Central memory CD8-positive, alpha-beta T cell (primary cell): Measurements from ENCODE around the gene ATIC.
"Not testable (repeated sequence)": the region's sequence is repeated elsewhere in the genome, so short reads cannot be mapped to it uniquely, and the experiment has no call there.

Experiments used
- ATAC-seq: fragments of 150-1000 bp; cut with Tn5 transposase; replicated peaks from 2 replicates; pipeline ENCODE4 v1.10.0; 2022; ENCODE audit warnings: mild to moderate bottlenecking, moderate FRiP score, moderate number of reproducible peaks; ENCODE audit not compliant: poor library complexity, severe bottlenecking; ENCODE audit errors: extremely low read depth
- DNase-seq, 2 donors: peaks; one replicate each; pipeline ENCODE4 v3.0.0; 2021; ENCODE audit warnings: low spot score in 2 of 2
- H3K27ac Mint-ChIP-seq: one replicate; pipeline ENCODE4 v1.8.0; 2022; ENCODE audit warnings: low read depth, mild to moderate bottlenecking, moderate library complexity, mixed read lengths
- H3K27me3 Mint-ChIP-seq: one replicate; pipeline ENCODE4 v1.8.0; 2022; ENCODE audit warnings: mixed read lengths
- H3K36me3 Mint-ChIP-seq: one replicate; pipeline ENCODE4 v1.8.0; 2022; ENCODE audit warnings: mild to moderate bottlenecking, moderate library complexity, mixed read lengths; ENCODE audit not compliant: insufficient read depth
- H3K4me1 Mint-ChIP-seq: one replicate; pipeline ENCODE4 v1.8.0; 2022; ENCODE audit warnings: mixed read lengths
- H3K4me3 Mint-ChIP-seq: one replicate; pipeline ENCODE4 v1.8.0; 2022; ENCODE audit warnings: mild to moderate bottlenecking, moderate library complexity, mixed read lengths
- H3K9me3 Mint-ChIP-seq: one replicate; pipeline ENCODE4 v1.8.0; 2022; ENCODE audit warnings: mixed read lengths

ATIC gene

DNA sequence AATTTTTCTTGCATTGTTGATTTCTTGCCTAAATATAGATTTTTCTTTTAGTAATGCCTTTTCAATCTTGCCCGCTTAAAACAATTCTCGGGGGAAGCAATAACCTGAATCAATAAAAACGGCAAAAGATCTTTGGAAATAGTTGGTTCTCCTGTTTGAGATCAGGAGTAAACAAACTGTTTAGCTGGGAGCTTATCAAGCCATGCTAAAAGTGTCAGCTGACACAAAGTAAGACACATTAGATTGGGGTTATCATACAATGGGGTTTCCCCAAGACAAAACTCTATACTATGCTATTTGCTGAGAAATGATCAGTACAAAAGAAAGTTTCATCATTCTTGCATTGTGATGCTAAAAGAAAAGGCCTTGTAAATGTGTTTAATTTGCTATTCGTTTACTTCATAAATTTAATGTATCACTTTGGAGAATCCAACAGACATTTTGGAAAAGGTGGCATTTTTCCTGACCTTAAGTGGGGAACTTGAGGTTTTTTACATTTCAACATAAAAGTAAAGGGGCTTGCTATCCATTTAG is 46.5 kb downstream of the ATIC start:
- H3K27me3 Mint-ChIP-seq, result no peaks in the 10 kb centered on the region
- H3K4me3 Mint-ChIP-seq, result no peak overlapping the region
- no peaks in the 10 kb centered on the region for H3K9me3 Mint-ChIP-seq
- peaks cover 2% of the 10 kb centered on the region for H3K36me3 Mint-ChIP-seq
- H3K4me1 Mint-ChIP-seq, result no peaks in the 10 kb centered on the region
- no peak overlapping the region for H3K27ac Mint-ChIP-seq
- ATAC-seq (no peak), DNase-seq (no peak)

DNA sequence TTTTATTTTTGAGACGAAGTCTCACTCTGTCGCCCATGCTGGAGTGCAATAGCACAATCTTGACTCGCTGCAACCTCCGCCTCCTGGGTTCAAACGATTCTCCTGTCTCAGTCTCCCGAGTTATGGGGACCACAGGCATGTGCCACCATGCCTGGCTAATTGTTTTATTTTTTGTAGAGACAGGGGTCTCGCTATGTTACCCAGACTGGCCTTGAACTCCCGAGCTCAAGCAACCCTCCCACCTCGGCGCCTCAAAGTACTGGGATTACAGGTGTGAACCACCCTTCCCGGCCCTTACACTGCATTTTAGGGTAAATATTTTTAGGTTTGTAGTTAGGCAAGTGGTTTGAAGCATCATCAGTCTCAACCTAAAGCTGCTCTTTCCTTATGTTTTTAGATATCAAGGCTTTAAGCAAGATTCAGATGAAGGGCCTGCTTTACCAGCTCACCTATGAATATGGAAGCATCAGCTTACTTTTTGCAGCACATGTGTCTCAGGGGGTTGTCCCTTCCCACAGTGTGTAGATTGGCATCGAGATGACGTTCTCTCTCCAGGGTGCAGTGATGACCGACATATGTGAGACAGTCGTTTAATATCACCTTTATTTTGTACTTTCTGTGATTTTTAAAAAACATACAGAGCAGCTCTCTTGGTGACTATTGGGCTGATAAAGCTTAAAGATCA is 47.2 kb downstream of the ATIC start:
- DNase-seq (no peak), ATAC-seq (no peak)
- Mint-ChIP-seq H3K27me3 (no peaks in the 10 kb centered on the region), H3K27ac (no peak overlapping the region), H3K36me3 (peaks cover 2% of the 10 kb centered on the region), H3K4me3 (no peak overlapping the region), H3K4me1 (no peaks in the 10 kb centered on the region), H3K9me3 (no peaks in the 10 kb centered on the region)

DNA sequence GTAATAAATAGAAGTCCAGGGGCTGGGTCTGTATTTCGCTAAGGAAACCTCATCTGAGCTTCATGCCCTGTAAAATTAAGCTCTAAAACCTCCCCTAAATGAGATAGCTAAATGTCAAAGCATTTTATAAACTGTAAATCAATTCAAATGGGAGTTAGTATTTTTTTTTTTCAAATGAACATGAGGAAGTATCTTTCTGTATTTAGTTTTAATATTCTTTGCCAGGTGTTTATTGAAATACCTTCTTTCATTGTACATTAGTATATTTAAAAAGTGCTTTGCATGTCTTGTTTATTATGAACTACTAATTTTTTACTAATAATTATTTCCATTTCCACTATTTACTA is 47.7 kb downstream of the ATIC start:
- H3K4me3 Mint-ChIP-seq, result no peak overlapping the region
- H3K36me3 Mint-ChIP-seq, result peaks cover under 1% of the 10 kb centered on the region
- no peaks in the 10 kb centered on the region for H3K9me3 Mint-ChIP-seq
- no peaks in the 10 kb centered on the region for H3K4me1 Mint-ChIP-seq
- H3K27me3 Mint-ChIP-seq, result no peaks in the 10 kb centered on the region
- DNase-seq (no peak), ATAC-seq (no peak)
- H3K27ac Mint-ChIP-seq, result no peak overlapping the region

DNA sequence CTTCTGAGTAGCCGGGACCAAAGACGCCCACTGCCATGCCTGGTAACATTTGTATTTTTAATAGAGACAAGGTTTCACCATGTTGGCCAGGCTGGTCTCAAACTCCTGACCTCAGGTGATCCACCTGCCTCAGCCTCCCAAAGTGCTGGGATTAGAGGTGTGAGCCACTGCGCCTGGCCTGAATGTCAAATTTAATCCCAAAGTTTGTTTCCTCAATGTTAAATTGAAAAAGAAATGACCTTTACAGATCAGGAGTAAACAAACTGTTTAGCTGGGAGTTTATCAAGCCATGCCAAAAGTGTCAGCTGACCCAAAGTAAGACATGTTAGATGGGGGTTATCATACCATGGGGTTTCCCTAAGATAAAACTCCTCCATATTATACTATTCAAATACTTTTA is 48.2 kb downstream of the ATIC start:
- not testable (repeated sequence) for H3K27me3 Mint-ChIP-seq, H3K4me1 Mint-ChIP-seq, ATAC-seq, H3K36me3 Mint-ChIP-seq, H3K27ac Mint-ChIP-seq, DNase-seq, H3K4me3 Mint-ChIP-seq, H3K9me3 Mint-ChIP-seq

DNA sequence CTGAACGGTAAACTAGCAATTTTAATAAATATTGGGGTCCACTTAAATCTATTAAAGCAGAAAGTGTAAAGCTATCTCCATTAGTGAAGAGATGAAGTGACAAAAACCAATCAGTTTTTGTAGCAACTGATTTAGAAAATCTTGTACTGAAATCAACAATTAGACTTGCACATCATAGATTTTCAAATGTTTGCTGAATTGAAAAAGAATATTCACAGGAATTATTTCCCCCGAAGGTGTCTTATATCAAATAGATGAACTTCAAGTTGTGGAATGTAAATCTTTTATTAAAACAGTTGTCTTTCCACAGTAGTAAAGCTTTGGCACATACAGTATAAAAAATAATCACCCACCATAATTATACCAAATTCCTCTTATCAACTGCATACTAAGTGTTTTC is 48.7 kb downstream of the ATIC start:
- Mint-ChIP-seq H3K4me3 (no peak overlapping the region), H3K27me3 (no peaks in the 10 kb centered on the region), H3K27ac (no peak overlapping the region), H3K4me1 (no peaks in the 10 kb centered on the region), H3K9me3 (no peaks in the 10 kb centered on the region), H3K36me3 (no peaks in the 10 kb centered on the region)
- ATAC-seq, result no peak
- DNase-seq, result no peak

DNA sequence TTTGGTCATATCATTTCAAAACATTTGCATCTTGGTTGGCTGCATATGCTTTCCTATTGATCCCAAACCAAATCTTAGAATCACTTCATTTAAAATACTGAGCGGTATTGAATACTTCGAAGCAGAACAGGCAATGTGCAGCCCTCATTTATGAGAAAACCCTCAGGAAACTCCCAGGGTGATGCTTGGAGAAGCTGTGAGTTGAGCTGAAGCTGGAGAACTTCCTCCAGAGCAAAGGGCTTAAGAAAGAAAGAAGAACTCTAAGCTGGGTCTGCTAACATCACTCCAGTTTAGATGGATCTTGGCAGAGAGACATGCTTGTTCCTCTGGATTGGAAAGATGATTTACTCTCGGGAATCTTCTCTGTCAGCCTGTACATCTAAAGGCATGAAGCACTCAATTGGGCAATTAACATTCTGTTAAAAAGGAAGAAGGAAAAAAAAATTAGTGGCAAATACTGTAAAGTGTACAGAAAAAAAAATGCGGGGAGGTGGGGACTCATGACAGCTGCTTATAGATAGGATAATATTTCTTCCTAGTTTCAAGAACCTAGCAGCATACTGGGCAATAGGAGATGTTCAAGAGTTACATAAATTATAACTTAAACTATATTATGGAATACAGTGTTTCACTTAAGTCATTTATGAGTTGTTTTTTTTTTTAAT is 49.5 kb downstream of the ATIC start:
- Mint-ChIP-seq H3K27ac (no peak overlapping the region), H3K36me3 (no peaks in the 10 kb centered on the region), H3K4me3 (no peak overlapping the region), H3K4me1 (no peaks in the 10 kb centered on the region), H3K9me3 (no peaks in the 10 kb centered on the region), H3K27me3 (no peaks in the 10 kb centered on the region)
- DNase-seq, result no peak
- no peak for ATAC-seq

DNA sequence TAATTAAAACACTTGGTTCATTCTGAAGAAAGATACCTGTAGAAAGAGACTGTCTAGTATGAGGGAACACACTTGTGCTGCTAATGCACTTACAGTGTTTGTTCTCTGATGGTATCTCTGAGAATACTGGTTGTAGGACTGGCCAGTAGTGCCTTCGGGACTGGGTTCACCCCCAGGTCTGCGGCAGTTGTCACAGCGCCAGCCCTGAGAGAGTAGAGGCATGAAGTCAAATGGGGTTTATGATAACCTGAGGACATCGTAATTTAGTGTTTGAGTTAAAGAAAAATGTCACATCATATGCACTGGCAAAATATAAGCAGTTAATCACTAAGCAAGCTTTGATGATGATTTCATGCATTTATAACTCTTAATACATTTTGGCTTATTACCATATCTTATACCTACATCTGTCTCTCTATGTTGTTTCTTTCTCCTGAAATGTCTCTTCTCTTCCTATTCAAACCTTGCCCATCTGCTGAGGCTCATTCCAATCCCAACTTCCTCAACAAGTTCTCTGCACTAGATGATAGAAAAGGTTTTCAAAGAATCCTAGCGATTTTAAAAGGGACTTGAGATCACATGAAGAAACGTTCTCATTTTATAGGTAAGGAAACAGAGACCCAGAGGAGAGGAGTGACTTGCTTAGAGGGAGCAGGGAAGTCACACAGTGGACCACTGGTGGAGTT is 50.2 kb downstream of the ATIC start:
- Mint-ChIP-seq H3K4me3 (no peak overlapping the region), H3K9me3 (no peaks in the 10 kb centered on the region)

DNA sequence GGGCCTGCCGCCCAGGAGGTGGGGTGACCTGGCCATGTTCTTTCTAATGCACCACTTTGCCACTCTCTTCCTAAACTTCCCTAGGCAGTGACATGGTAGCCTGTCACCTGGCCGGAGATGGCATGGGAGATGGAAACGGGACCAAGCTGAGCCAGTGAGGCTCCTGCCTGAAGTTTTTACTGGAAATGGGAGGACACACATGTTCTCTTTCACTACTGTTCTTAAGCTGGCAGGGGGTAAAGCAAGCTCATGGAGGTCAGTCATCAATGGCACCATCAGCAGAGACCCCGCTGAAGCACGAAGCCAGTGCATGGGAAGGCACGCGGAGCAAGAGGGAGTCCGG is 50.7 kb downstream of the ATIC start:
- H3K4me3 Mint-ChIP-seq, result no peak overlapping the region
- H3K27me3 Mint-ChIP-seq, result no peaks in the 10 kb centered on the region
- no peak for ATAC-seq
- H3K9me3 Mint-ChIP-seq, result no peaks in the 10 kb centered on the region
- H3K4me1 Mint-ChIP-seq, result no peaks in the 10 kb centered on the region
- H3K36me3 Mint-ChIP-seq, result no peaks in the 10 kb centered on the region
- DNase-seq, result no peak
- no peak overlapping the region for H3K27ac Mint-ChIP-seq

More for the DNA sequence above, 50.2 kb downstream of the ATIC start:
- DNase-seq (no peak), ATAC-seq (no peak)
- Mint-ChIP-seq H3K36me3 (no peaks in the 10 kb centered on the region), H3K27me3 (no peaks in the 10 kb centered on the region), H3K27ac (no peak overlapping the region), H3K4me1 (no peaks in the 10 kb centered on the region)

DNA sequence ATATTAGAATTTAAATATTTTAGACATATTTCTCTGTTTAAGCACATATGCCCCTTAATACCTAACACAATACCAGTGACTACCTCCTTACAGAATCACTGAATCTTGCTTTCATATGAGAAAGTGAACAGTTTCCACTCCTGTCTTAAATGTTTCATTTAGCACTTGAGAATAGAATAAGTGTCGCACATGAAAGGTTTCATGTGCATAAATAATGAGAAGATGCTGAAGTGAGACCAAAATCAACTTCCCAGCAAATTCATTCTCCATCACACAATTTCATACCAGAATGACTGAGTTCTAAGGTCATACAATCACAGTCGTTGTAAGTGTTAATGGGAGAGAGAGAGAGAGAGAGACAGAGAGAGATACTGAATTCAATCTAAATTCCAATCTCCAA is 51.2 kb downstream of the ATIC start:
- H3K4me3 Mint-ChIP-seq, result no peak overlapping the region
- no peaks in the 10 kb centered on the region for H3K9me3 Mint-ChIP-seq
- H3K27me3 Mint-ChIP-seq, result no peaks in the 10 kb centered on the region
- H3K27ac Mint-ChIP-seq, result no peak overlapping the region
- H3K36me3 Mint-ChIP-seq, result peaks cover 2% of the 10 kb centered on the region
- DNase-seq (no peak), ATAC-seq (no peak)
- H3K4me1 Mint-ChIP-seq, result no peaks in the 10 kb centered on the region

DNA sequence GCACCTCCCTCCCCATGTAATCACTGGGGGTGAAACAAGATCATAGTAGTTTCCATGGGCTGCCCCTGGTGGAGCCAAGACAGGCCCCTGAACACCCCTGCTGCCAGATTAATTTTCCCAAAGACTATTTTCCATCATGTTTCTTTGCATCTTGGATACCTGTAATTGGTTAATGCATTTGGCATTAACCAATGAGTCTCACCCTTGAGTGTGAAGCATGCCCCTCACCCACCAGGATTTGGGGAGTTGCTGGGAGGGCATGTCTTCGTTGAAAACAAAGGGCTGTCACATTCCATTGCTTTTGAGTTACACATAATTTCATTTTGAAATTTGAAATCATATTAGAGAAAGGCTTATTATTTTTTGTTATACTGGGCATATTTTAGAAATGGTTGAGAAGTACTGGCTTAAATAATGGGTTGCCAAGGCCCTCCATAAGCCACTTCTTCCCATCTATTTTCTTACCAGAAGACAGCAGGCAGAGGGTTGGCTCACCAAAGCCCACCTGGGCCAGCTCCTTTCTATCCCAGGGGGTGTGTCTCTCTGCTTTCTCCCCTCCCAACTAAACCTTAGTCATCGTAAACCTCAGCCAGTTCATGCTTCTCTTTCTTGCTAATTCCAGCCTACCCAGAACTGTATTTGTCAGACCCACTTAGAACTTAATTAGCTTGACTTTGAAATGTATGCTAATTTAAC is 51.8 kb downstream of the ATIC start:
- Mint-ChIP-seq H3K4me3 (no peak overlapping the region), H3K4me1 (no peaks in the 10 kb centered on the region), H3K9me3 (no peaks in the 10 kb centered on the region), H3K36me3 (peaks cover 2% of the 10 kb centered on the region), H3K27ac (no peak overlapping the region), H3K27me3 (no peaks in the 10 kb centered on the region)
- ATAC-seq, result no peak
- no peak for DNase-seq

DNA sequence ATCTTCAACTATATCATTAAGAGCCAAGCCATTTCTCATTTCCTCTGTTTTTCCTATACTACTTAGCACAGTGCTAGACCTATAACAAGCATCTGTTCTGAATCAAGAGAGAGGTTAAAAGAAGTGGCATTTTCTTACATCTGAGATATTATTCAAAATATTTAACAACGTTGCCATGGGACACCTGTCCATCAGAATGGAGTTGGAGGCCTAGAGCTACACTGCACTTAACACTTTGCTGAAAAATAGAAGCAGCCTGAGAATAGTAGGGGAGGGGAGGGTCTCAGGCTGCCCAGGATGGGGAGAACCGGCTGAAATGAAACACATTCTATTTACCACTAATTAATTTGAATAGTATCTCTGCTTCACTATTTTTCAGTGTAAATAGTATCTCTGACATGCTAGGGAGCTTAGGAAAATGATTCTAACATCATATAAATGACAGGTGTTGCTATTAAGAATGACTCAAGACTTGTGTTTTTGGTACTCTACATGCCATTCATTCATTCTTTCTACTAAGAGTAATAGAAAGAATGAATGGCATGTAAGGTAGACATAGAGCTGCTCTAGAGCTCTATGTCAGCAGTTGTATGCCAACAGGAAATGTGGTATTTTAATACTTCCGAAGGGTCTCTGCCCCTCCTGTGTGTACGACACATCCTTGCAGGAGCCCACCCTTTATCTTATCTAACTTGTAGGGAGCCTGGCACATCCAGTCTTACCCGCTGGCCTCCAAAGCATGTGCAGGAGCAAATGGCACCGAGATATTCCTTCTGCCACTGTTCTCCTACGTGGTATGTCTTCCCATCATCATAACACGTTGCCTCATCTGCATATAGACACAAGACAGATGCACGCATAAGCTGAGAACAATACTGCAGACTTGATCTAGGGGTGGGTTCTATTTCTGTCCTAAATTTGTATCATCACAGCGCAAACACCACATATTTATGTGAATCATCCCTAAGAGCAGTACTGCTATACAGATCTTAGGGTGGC is 52.6 kb downstream of the ATIC start:
- Mint-ChIP-seq H3K36me3 (peaks cover 2% of the 10 kb centered on the region), H3K27me3 (no peaks in the 10 kb centered on the region), H3K9me3 (no peaks in the 10 kb centered on the region), H3K4me1 (no peaks in the 10 kb centered on the region), H3K4me3 (no peak overlapping the region), H3K27ac (no peak overlapping the region)
- ATAC-seq (no peak), DNase-seq (no peak)

DNA sequence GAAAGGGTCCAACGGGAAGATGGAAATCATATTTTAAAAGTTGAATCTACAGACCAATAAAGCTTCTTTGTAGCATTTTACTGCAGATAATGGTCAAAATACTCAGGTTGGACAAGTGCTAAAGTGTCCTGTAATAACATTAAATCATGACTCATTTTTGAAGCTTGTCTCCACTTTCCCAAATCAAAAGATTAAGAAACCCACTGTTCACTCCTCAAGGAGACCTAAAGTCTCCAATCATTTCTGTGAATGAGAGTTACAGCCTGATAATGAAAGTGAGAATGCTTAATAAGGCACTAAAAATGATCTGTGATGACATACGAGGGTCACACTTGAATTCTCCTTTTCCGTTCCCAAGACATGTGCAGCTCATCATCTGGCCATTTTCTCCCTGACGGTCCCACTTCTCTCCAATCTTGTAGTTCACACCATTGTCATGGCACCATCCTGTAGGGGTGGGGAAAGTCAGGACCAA is 53.4 kb downstream of the ATIC start:
- H3K27ac Mint-ChIP-seq, result no peak overlapping the region
- no peaks in the 10 kb centered on the region for H3K4me1 Mint-ChIP-seq
- DNase-seq (no peak), ATAC-seq (no peak)
- H3K27me3 Mint-ChIP-seq, result no peaks in the 10 kb centered on the region
- H3K36me3 Mint-ChIP-seq, result peaks cover 2% of the 10 kb centered on the region
- no peak overlapping the region for H3K4me3 Mint-ChIP-seq
- H3K9me3 Mint-ChIP-seq, result no peaks in the 10 kb centered on the region
